Measurements from ENCODE around the gene RAPH1. TPM values are rescaled to one million over a fixed set of nuclear protein-coding genes. Genes with fewer than 3 reads are reported as not detected.

The RAPH1 gene
- total and polyA plus RNA-seq, 2 experiments from 2014 or later, result 5.0 to 36.2 TPM

- no peaks in the 10 kb centered on the region for H3K9me3 Mint-ChIP-seq
- Histone ChIP-seq H3K27ac (ENCODE audit: low read depth) (no peak overlapping the region), H3K4me1 (ENCODE audit: insufficient read depth) (0 out of 2 replicates have a peak, but pooled peaks cover 17% of the 10 kb centered on the region), H3K36me3 (ENCODE audit: insufficient read depth) (no peaks in the 10 kb centered on the region), H3K4me2 (no peak overlapping the region), H3F3A (replicated peaks; ENCODE audit: low read depth) (no peaks in the 10 kb centered on the region), H3K9me2 (ENCODE audit: insufficient read depth) (no peaks in the 10 kb centered on the region), H2AFZ (peak overlapping the region; percentile 89), H3K4me3 (no peak overlapping the region), H3K27me3 (ENCODE audit: insufficient read depth) (no peaks in the 10 kb centered on the region), H3K79me2 (replicated peaks; ENCODE audit: insufficient read depth) (no peaks in the 10 kb centered on the region), H4K20me1 (replicated peaks; ENCODE audit: insufficient read depth) (no peaks in the 10 kb centered on the region)
- no peak for TF ChIP-seq ETS1 (IDR thresholded peaks at IDR 0.05)
- no peak for TF ChIP-seq REST (IDR thresholded peaks at IDR 0.05; ENCODE audit: unreplicated experiment)
- no peak for TF ChIP-seq EZH2 (IDR thresholded peaks at IDR 0.05; ENCODE audit: low read depth, unreplicated experiment)
- TF ChIP-seq NANOG (IDR thresholded peaks at IDR 0.05; ENCODE audit: borderline replicate concordance), result no peak
- TF ChIP-seq POLR2AphosphoS5 (IDR thresholded peaks at IDR 0.05; ENCODE audit: low read depth), result no peak
- TF ChIP-seq ZNF462 (CRISPR knock-in tag; IDR thresholded peaks at IDR 0.05), result no peak
- TF ChIP-seq ZNF331 (CRISPR knock-in tag; IDR thresholded peaks at IDR 0.05; ENCODE audit: low read depth), result no peak
- no peak for TF ChIP-seq ZNF114 (CRISPR knock-in tag; IDR thresholded peaks at IDR 0.05)
- no peak for TF ChIP-seq CREB1 (CRISPR knock-in tag; IDR thresholded peaks at IDR 0.05; ENCODE audit: low read depth)
- TF ChIP-seq EZH2phosphoT487 (IDR thresholded peaks at IDR 0.05; ENCODE audit: unreplicated experiment), result no peak
- no peak for TF ChIP-seq STAT1 (IDR thresholded peaks at IDR 0.05; ENCODE audit: unreplicated experiment)
- no peaks in the 10 kb centered on the region for H3K36me3 Mint-ChIP-seq (ENCODE audit: low read depth)
- DNase-seq (ENCODE audit: low spot score) (no peak), ATAC-seq (no peak)
- H3K27ac Mint-ChIP-seq, result peak overlapping the region; percentile 83; the same call in 1 of the 2 replicates
- no peaks in the 10 kb centered on the region for H3K27me3 Mint-ChIP-seq (ENCODE audit: insufficient read depth, low read depth, poor library complexity)
- H3K4me3 Mint-ChIP-seq, result no peak overlapping the region
- peaks cover 20% of the 10 kb centered on the region for H3K4me1 Mint-ChIP-seq
Observed at GRCh38 chr2:203580844-203581243, 45.7 kb upstream of the RAPH1 start.

All from GM23338 (cell line).